BJ (cell line): ENCODE data around the gene DLST. TPM values are rescaled to one million over a fixed set of nuclear protein-coding genes. Genes with fewer than 3 reads are reported as not detected.

Experiments used
- CTCF ChIA-PET: fragments of 350-600 bp; formaldehyde crosslinking; extraction: SDS; loops from one replicate; lab custom pipeline; 2021; ENCODE audit warnings: antibody characterized with exemption, inconsistent platforms; lab: Yijun Ruan, JAX
- POLR2A ChIA-PET: fragments of 300-600 bp; sonication (Branson Sonifier 250); formaldehyde crosslinking; extraction: SDS; loops from one replicate; lab custom pipeline; 2021; ENCODE audit warnings: antibody characterized with exemption; lab: Charles Lee
- DNase-seq: peaks from one replicate; pipeline ENCODE4 v3.0.0-alpha.2; 2011; ENCODE audit warnings: low read depth
- H3K27me3 ChIP-seq: 2 replicates; pipeline ENCODE4 v1.6.0; 2011; ENCODE audit warnings: low read length; ENCODE audit not compliant: control insufficient read depth, insufficient read depth
- H3K36me3 ChIP-seq: 2 replicates; pipeline ENCODE4 v1.5.1; 2011; ENCODE audit warnings: low read length; ENCODE audit not compliant: control insufficient read depth, insufficient read depth
- H3K4me3 ChIP-seq: 2 replicates; pipeline ENCODE4 v1.5.1; 2011; ENCODE audit warnings: low read depth, mild to moderate bottlenecking, control low read depth, low read length
- polyA plus RNA-seq: library from polyadenylated mRNA; depleted of rRNA; stranded (reverse); fragments of >200 nt; gene quantifications from 2 replicates; pipeline ENCODE4 v1.2.3, GENCODE V29; 2011
- TF ChIP-seq, protein P1 (sequence below): IDR thresholded peaks from 2 replicates; pipeline ENCODE4 v1.5.1; 2011; ENCODE audit warnings: low read depth, mild to moderate bottlenecking, control low read depth, inconsistent platforms, low read length, moderate library complexity; ENCODE audit not compliant: insufficient read depth

The DLST gene
- polyA plus RNA-seq, 1 experiment, result 150 TPM

GRCh38 chr14:74907744-74908143 lies 26.0 kb downstream of the DLST start:
- TF ChIP-seq, protein P1, sequence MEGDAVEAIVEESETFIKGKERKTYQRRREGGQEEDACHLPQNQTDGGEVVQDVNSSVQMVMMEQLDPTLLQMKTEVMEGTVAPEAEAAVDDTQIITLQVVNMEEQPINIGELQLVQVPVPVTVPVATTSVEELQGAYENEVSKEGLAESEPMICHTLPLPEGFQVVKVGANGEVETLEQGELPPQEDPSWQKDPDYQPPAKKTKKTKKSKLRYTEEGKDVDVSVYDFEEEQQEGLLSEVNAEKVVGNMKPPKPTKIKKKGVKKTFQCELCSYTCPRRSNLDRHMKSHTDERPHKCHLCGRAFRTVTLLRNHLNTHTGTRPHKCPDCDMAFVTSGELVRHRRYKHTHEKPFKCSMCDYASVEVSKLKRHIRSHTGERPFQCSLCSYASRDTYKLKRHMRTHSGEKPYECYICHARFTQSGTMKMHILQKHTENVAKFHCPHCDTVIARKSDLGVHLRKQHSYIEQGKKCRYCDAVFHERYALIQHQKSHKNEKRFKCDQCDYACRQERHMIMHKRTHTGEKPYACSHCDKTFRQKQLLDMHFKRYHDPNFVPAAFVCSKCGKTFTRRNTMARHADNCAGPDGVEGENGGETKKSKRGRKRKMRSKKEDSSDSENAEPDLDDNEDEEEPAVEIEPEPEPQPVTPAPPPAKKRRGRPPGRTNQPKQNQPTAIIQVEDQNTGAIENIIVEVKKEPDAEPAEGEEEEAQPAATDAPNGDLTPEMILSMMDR, result no peak
- Histone ChIP-seq H3K27me3 (no peaks in the 10 kb centered on the region), H3K4me3 (no peak overlapping the region), H3K36me3 (peaks cover 13% of the 10 kb centered on the region)
- CTCF ChIA-PET, result interaction anchor here (0.7 to 14.0 kb wide), 9 partner anchors 8 to 181 kb away, joined by 3 to 315 read pairs (median 25); partner anchors contain the start of genes DLST and PROX2
- no peak for DNase-seq
- POLR2A ChIA-PET, result no interaction called here

DNA sequence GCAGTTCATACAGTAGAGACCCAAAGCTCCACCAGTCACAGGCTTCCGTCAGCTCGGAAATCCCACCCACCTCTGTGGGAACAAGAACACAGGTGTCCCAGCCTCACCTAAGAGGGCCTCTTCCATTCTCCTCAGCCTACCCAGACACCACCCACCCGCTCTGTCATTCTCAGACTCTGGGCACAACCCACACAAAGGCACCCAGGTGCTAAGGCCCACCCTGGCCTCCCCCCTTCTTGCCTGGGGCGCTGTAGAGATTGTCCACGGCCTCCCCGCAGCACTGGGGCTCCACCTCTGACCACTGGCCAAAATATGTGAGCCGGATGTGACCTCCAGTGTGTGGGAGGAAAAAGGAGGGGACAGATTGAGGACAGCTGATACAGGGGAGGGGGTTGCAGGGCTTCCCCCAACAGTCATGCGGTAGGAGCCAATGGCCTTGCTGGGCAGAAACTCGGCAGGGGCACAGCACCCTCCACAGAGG lies 27.2 kb downstream of the DLST start:
- Histone ChIP-seq H3K36me3 (peaks cover 9% of the 10 kb centered on the region), H3K4me3 (no peak overlapping the region), H3K27me3 (no peaks in the 10 kb centered on the region)
- CTCF ChIA-PET, result interaction anchor here (1.4 to 14.0 kb wide), 6 partner anchors 10 to 180 kb away, joined by 7 to 315 read pairs (median 93); partner anchors contain the start of genes DLST and PROX2
- no peak for DNase-seq
- POLR2A ChIA-PET, result interaction anchor here (0.6 kb wide), 1 partner anchor 94 kb away, joined by 3 read pairs; no protein-coding TSS in a partner anchor
- TF ChIP-seq, protein P1, result no peak

- ChIA-PET CTCF (interaction anchor here (6.9 to 14.0 kb wide), 3 partner anchors 33 to 179 kb away, joined by 107 to 315 read pairs (median 195); partner anchors contain the start of genes DLST and PROX2), POLR2A (no interaction called here)
- no peak for DNase-seq
- Histone ChIP-seq H3K4me3 (no peak overlapping the region), H3K36me3 (peaks cover 9% of the 10 kb centered on the region), H3K27me3 (no peaks in the 10 kb centered on the region)
- TF ChIP-seq, protein P1, result no peak
Observed at GRCh38 chr14:74909501-74909900, 27.8 kb downstream of the DLST start.

GRCh38 chr14:74909911-74910310 lies 28.2 kb downstream of the DLST start:
- no peak for DNase-seq
- TF ChIP-seq, protein P1, result no peak
- POLR2A ChIA-PET, result no interaction called here
- Histone ChIP-seq H3K27me3 (no peaks in the 10 kb centered on the region), H3K36me3 (peaks cover 9% of the 10 kb centered on the region), H3K4me3 (no peak overlapping the region)
- CTCF ChIA-PET, result interaction anchor here (6.9 to 14.0 kb wide), 3 partner anchors 34 to 179 kb away, joined by 107 to 315 read pairs (median 195); partner anchors contain the start of genes DLST and PROX2

- ChIA-PET CTCF (interaction anchor here (0.6 to 14.0 kb wide), 4 partner anchors 12 to 178 kb away, joined by 3 to 315 read pairs (median 151); partner anchors contain the start of genes DLST, PROX2 and RPS6KL1), POLR2A (no interaction called here)
- H3K36me3 ChIP-seq, result peaks cover 7% of the 10 kb centered on the region
- DNase-seq, result no peak
- TF ChIP-seq, protein P1, result no peak
- no peak overlapping the region for H3K4me3 ChIP-seq
- no peaks in the 10 kb centered on the region for H3K27me3 ChIP-seq
Observed at GRCh38 chr14:74910556-74910955, 28.8 kb downstream of the DLST start.
